Effector memory CD8-positive, alpha-beta T cell (primary cell): ENCODE measurements around the gene ACOT2.
"Not testable (repeated sequence)": the region's sequence is repeated elsewhere in the genome, so short reads cannot be mapped to it uniquely, and the experiment has no call there.

Experiments used
- ATAC-seq: fragments of 150-1000 bp; cut with Tn5 transposase; replicated peaks from 2 replicates; pipeline ENCODE4 v1.10.0; 2021; ENCODE audit warnings: mild to moderate bottlenecking, moderate library complexity
- DNase-seq, 3 experiments: peaks; one replicate each; pipeline ENCODE4 v3.0.0; 2021
- H3K27ac Mint-ChIP-seq, 2 donors: one replicate each; pipeline ENCODE4 v1.8.0; 2022; ENCODE audit warnings: mild to moderate bottlenecking in 2 of 2, mixed read lengths in 2 of 2, moderate library complexity in 2 of 2
- H3K27me3 Mint-ChIP-seq, 2 donors: one replicate each; pipeline ENCODE4 v1.8.0; 2022; ENCODE audit warnings: mixed read lengths in 2 of 2
- H3K36me3 Mint-ChIP-seq: one replicate; pipeline ENCODE4 v1.8.0; 2022; ENCODE audit warnings: mild to moderate bottlenecking, moderate library complexity, mixed read lengths; ENCODE audit not compliant: insufficient read depth
- H3K4me1 Mint-ChIP-seq, 2 donors: one replicate each; pipeline ENCODE4 v1.8.0; 2022; ENCODE audit warnings: low read depth in 2 of 2, mixed read lengths in 2 of 2
- H3K4me3 Mint-ChIP-seq, 2 donors: one replicate each; pipeline ENCODE4 v1.8.0; 2022; ENCODE audit warnings: mild to moderate bottlenecking in 2 of 2, mixed read lengths in 2 of 2, moderate library complexity in 2 of 2
- H3K9me3 Mint-ChIP-seq, 2 donors: one replicate each; pipeline ENCODE4 v1.8.0; 2022; ENCODE audit warnings: mixed read lengths in 2 of 2

Gene ACOT2

GRCh38 chr14:73557201-73557600 is 11.8 kb upstream of the ACOT2 start:
- DNase-seq, H3K27me3 Mint-ChIP-seq, H3K9me3 Mint-ChIP-seq, H3K4me3 Mint-ChIP-seq, ATAC-seq, H3K4me1 Mint-ChIP-seq, H3K36me3 Mint-ChIP-seq, H3K27ac Mint-ChIP-seq: not testable (repeated sequence)

- not testable (repeated sequence) for H3K4me3 Mint-ChIP-seq, H3K27ac Mint-ChIP-seq, H3K9me3 Mint-ChIP-seq, H3K36me3 Mint-ChIP-seq, H3K4me1 Mint-ChIP-seq, H3K27me3 Mint-ChIP-seq, DNase-seq, ATAC-seq
These were observed 10.8 kb upstream of the ACOT2 start for GRCh38 chr14:73558238-73558637.

GRCh38 chr14:73562256-73562655 is 6.8 kb upstream of the ACOT2 start:
- not testable (repeated sequence) for DNase-seq, H3K36me3 Mint-ChIP-seq, H3K27ac Mint-ChIP-seq, H3K27me3 Mint-ChIP-seq, H3K9me3 Mint-ChIP-seq, H3K4me3 Mint-ChIP-seq, ATAC-seq
- peaks cover 15 to 16% of the 10 kb centered on the region in 2 donors for H3K4me1 Mint-ChIP-seq

- peaks cover 19 to 20% of the 10 kb centered on the region in 2 donors for H3K4me1 Mint-ChIP-seq
- H3K9me3 Mint-ChIP-seq, ATAC-seq, H3K27ac Mint-ChIP-seq, DNase-seq, H3K36me3 Mint-ChIP-seq, H3K4me3 Mint-ChIP-seq, H3K27me3 Mint-ChIP-seq: not testable (repeated sequence)
These were observed 6.3 kb upstream of the ACOT2 start for GRCh38 chr14:73562696-73563095.

GRCh38 chr14:73566431-73566830 is 2.6 kb upstream of the ACOT2 start:
- peak overlapping the region in 1 of 2 donors; percentile 17 for H3K4me3 Mint-ChIP-seq
- not testable (repeated sequence) for H3K27ac Mint-ChIP-seq, H3K9me3 Mint-ChIP-seq, DNase-seq, ATAC-seq, H3K27me3 Mint-ChIP-seq
- H3K36me3 Mint-ChIP-seq: peaks cover 24% of the 10 kb centered on the region
- peaks cover 36 to 39% of the 10 kb centered on the region in 2 donors for H3K4me1 Mint-ChIP-seq

- H3K9me3 Mint-ChIP-seq, DNase-seq, H3K27me3 Mint-ChIP-seq, ATAC-seq: not testable (repeated sequence)
- peak overlapping the region; percentile 35 to 96 for H3K27ac Mint-ChIP-seq
- H3K4me3 Mint-ChIP-seq: peak overlapping the region; percentile 92 to 95
- H3K36me3 Mint-ChIP-seq: peaks cover 25% of the 10 kb centered on the region
- peaks cover 36 to 39% of the 10 kb centered on the region in 2 donors for H3K4me1 Mint-ChIP-seq
These were observed 2.1 kb upstream of the ACOT2 start for GRCh38 chr14:73566935-73567334.

- ATAC-seq: no peak
- DNase-seq: no peak
- peaks cover 25% of the 10 kb centered on the region for H3K36me3 Mint-ChIP-seq
- H3K4me1 Mint-ChIP-seq: peaks cover 36 to 39% of the 10 kb centered on the region in 2 donors
- H3K9me3 Mint-ChIP-seq: no peaks in the 10 kb centered on the region
- no peaks in the 10 kb centered on the region for H3K27me3 Mint-ChIP-seq
- peak overlapping the region; percentile 92 to 95 for H3K4me3 Mint-ChIP-seq
- H3K27ac Mint-ChIP-seq: peak overlapping the region; percentile 95 to 96
These were observed 1.7 kb upstream of the ACOT2 start for GRCh38 chr14:73567358-73567757.

- Mint-ChIP-seq H3K4me3 (peak overlapping the region; percentile 92 to 95), H3K27me3 (no peaks in the 10 kb centered on the region), H3K27ac (peak overlapping the region; percentile 95 to 96), H3K4me1 (peaks cover 36 to 39% of the 10 kb centered on the region in 2 donors), H3K36me3 (peaks cover 27% of the 10 kb centered on the region), H3K9me3 (no peaks in the 10 kb centered on the region)
- no peak for DNase-seq
- no peak for ATAC-seq
These were observed 795 bp upstream of the ACOT2 start for GRCh38 chr14:73567951-73568885.

- Mint-ChIP-seq H3K27ac (peak overlapping the region; percentile 95 to 96), H3K4me3 (peak overlapping the region; percentile 92 to 95), H3K4me1 (peaks cover 36 to 39% of the 10 kb centered on the region in 2 donors), H3K36me3 (peaks cover 34% of the 10 kb centered on the region)
- not testable (repeated sequence) for H3K27me3 Mint-ChIP-seq, DNase-seq, H3K9me3 Mint-ChIP-seq, ATAC-seq
These were observed 178 bp upstream of the ACOT2 start for GRCh38 chr14:73568886-73569184.

GRCh38 chr14:73570913-73571312 is 1.9 kb downstream of the ACOT2 start:
- not testable (repeated sequence) for H3K27ac Mint-ChIP-seq, H3K9me3 Mint-ChIP-seq, H3K27me3 Mint-ChIP-seq
- ATAC-seq: peak; percentile 62
- peak; percentile 54 to 72 (median 63) for DNase-seq
- Mint-ChIP-seq H3K36me3 (peaks cover 42% of the 10 kb centered on the region), H3K4me1 (peaks cover 27 to 28% of the 10 kb centered on the region in 2 donors), H3K4me3 (peak overlapping the region; percentile 92 to 95)

- not testable (repeated sequence) for H3K9me3 Mint-ChIP-seq, ATAC-seq, DNase-seq, H3K27ac Mint-ChIP-seq, H3K4me3 Mint-ChIP-seq, H3K27me3 Mint-ChIP-seq
- peaks cover 14 to 16% of the 10 kb centered on the region in 2 donors for H3K4me1 Mint-ChIP-seq
- H3K36me3 Mint-ChIP-seq: peaks cover 55% of the 10 kb centered on the region
These were observed 4.0 kb downstream of the ACOT2 start for GRCh38 chr14:73573034-73573433.

- H3K9me3 Mint-ChIP-seq, H3K27me3 Mint-ChIP-seq, H3K4me1 Mint-ChIP-seq, H3K27ac Mint-ChIP-seq, H3K4me3 Mint-ChIP-seq, DNase-seq, ATAC-seq: not testable (repeated sequence)
- H3K36me3 Mint-ChIP-seq: peaks cover 60% of the 10 kb centered on the region
These were observed 4.7 kb downstream of the ACOT2 start for GRCh38 chr14:73573740-73574139.

GRCh38 chr14:73574251-73574650 is 5.2 kb downstream of the ACOT2 start:
- peaks cover 58% of the 10 kb centered on the region for H3K36me3 Mint-ChIP-seq
- not testable (repeated sequence) for H3K27me3 Mint-ChIP-seq, ATAC-seq, H3K4me3 Mint-ChIP-seq, H3K4me1 Mint-ChIP-seq, H3K9me3 Mint-ChIP-seq, DNase-seq, H3K27ac Mint-ChIP-seq

- no peak for ATAC-seq
- Mint-ChIP-seq H3K27me3 (no peaks in the 10 kb centered on the region), H3K27ac (no peak overlapping the region), H3K4me1 (no peaks in the 10 kb centered on the region), H3K4me3 (no peak overlapping the region), H3K9me3 (no peaks in the 10 kb centered on the region), H3K36me3 (peaks cover 48% of the 10 kb centered on the region)
- no peak for DNase-seq
These were observed 7.4 kb downstream of the ACOT2 start for GRCh38 chr14:73576391-73576790.
